HepG2 (cell line): Measurements from ENCODE around the gene SEBOX. TPM values are rescaled to one million over a fixed set of nuclear protein-coding genes. Genes with fewer than 3 reads are reported as not detected.
A peak's percentile ranks its signal among the peaks of the same experiment; 100 is the strongest.

ENCODE experiments used
- BCL3 ChIP-seq: sonication (generic); formaldehyde crosslinking; IDR thresholded peaks from 2 replicates; pipeline ENCODE4 v1.5.1; 2020; ENCODE audit warnings: mild to moderate bottlenecking, missing genetic modification reagents, moderate library complexity
- CC2D1A ChIP-seq: sonication (generic); formaldehyde crosslinking; IDR thresholded peaks from 2 replicates; pipeline ENCODE4 v1.8.1; 2023; ENCODE audit warnings: mild to moderate bottlenecking, missing genetic modification reagents
- HMG20A ChIP-seq: IDR thresholded peaks from 2 replicates; pipeline ENCODE4 v1.6.1; 2016; ENCODE audit warnings: borderline replicate concordance
- HNF4G ChIP-seq, 2 experiments: sonication (generic) in 1 of 2; formaldehyde crosslinking in 1 of 2; IDR thresholded peaks; 2 replicates each; pipeline versions ENCODE4 v1.4.0 to v1.6.1; 2011 to 2020; ENCODE audit warnings: borderline replicate concordance in 2 of 2, low read depth in 2 of 2, mild to moderate bottlenecking in 2 of 2, low read length in 1 of 2, missing genetic modification reagents in 1 of 2, moderate library complexity in 1 of 2
- JUNB ChIP-seq: sonication (generic); formaldehyde crosslinking; IDR thresholded peaks from 2 replicates; pipeline ENCODE4 v1.8.0; 2022; ENCODE audit warnings: missing genetic modification reagents, mild to moderate bottlenecking, borderline replicate concordance
- MXD4 ChIP-seq: IDR thresholded peaks from 2 replicates; pipeline ENCODE4 v1.6.1; 2016; ENCODE audit warnings: mild to moderate bottlenecking, missing biosample characterization, missing genetic modification reagents
- NR2C2 ChIP-seq: sonication (generic); formaldehyde crosslinking; IDR thresholded peaks from 2 replicates; pipeline ENCODE4 v1.4.0; 2020; ENCODE audit warnings: missing genetic modification reagents, mild to moderate bottlenecking, moderate library complexity, borderline replicate concordance
- PCBP2 ChIP-seq: fragments of 200-400 bp; formaldehyde crosslinking; optimal IDR thresholded peaks from 2 replicates; pipeline ENCODE3; 2018; ENCODE audit warnings: low read length, low read depth; ENCODE audit not compliant: poor library complexity, severe bottlenecking
- RBAK ChIP-seq: sonication (generic); formaldehyde crosslinking; IDR thresholded peaks from 2 replicates; pipeline ENCODE4 v1.5.1; 2020; ENCODE audit warnings: mild to moderate bottlenecking, missing genetic modification reagents
- SETDB1 ChIP-seq: sonication (generic); formaldehyde crosslinking; IDR thresholded peaks from 2 replicates; pipeline ENCODE4 v1.5.1; 2020; ENCODE audit warnings: missing genetic modification reagents, mild to moderate bottlenecking, borderline replicate concordance
- SP140L ChIP-seq: sonication (generic); formaldehyde crosslinking; IDR thresholded peaks from 2 replicates; pipeline ENCODE4 v1.4.0; 2020; ENCODE audit warnings: missing genetic modification reagents, borderline replicate concordance
- TCF7L2 ChIP-seq: IDR thresholded peaks from 2 replicates; pipeline ENCODE4 v1.6.1; 2011; ENCODE audit warnings: mild to moderate bottlenecking, low read depth, low read length, moderate library complexity
- TGIF2 ChIP-seq: IDR thresholded peaks from 2 replicates; pipeline ENCODE4 v1.6.1; 2016; ENCODE audit warnings: control low read depth, missing compliant biosample characterization
- ZMYM3 ChIP-seq: sonication (generic); formaldehyde crosslinking; IDR thresholded peaks from 2 replicates; pipeline ENCODE4 v1.5.1; 2020; ENCODE audit warnings: mild to moderate bottlenecking, missing genetic modification reagents
- ZNF501 ChIP-seq: sonication (generic); formaldehyde crosslinking; IDR thresholded peaks from 2 replicates; pipeline ENCODE4 v1.5.1; 2020; ENCODE audit warnings: mild to moderate bottlenecking, moderate library complexity, missing genetic modification reagents
- ZNF704 ChIP-seq: sonication (generic); formaldehyde crosslinking; IDR thresholded peaks from 2 replicates; pipeline ENCODE4 v1.8.1; 2023; ENCODE audit warnings: mild to moderate bottlenecking, inconsistent platforms, moderate library complexity, missing genetic modification reagents, borderline replicate concordance
- ZNF777 ChIP-seq: sonication (generic); formaldehyde crosslinking; IDR thresholded peaks from 2 replicates; pipeline ENCODE4 v1.4.0; 2020; ENCODE audit warnings: missing genetic modification reagents
- polyA plus RNA-seq, 8 experiments: library from polyadenylated mRNA; depleted of rRNA in 3 of 8; stranded (reverse) in 7 of 8; unstranded in 1 of 8; fragments of >200 nt; fragmentation: Illumina TruSeq in 4 of 8; extraction: Trizol in 4 of 8; gene quantifications; 2 replicates each; pipeline versions ENCODE4 v1.2.1 to v1.2.3, GENCODE V29; 2011 to 2016; ENCODE audit warnings: low read depth in 4 of 8, missing spikeins in 1 of 8, mixed read lengths in 1 of 8; ENCODE audit not compliant: insufficient read depth in 1 of 8
- total RNA-seq, 5 experiments: library from RNA; depleted of rRNA; stranded (reverse); fragments of >200 nt; fragmentation: Illumina TruSeq; extraction: Trizol; gene quantifications; 2 replicates each; pipeline ENCODE4 v1.2.3, GENCODE V29; 2016; ENCODE audit warnings: low read depth in 1 of 5
- TF ChIP-seq, protein P1 (sequence below): sonication (generic); formaldehyde crosslinking; IDR thresholded peaks from 2 replicates; pipeline ENCODE4 v1.4.0; 2020; ENCODE audit warnings: mild to moderate bottlenecking, missing genetic modification reagents
- TF ChIP-seq, protein P2 (sequence below): sonication (generic); formaldehyde crosslinking; IDR thresholded peaks from 2 replicates; pipeline ENCODE4 v1.4.0; 2020; ENCODE audit warnings: missing genetic modification reagents
- TF ChIP-seq, protein P3 (sequence below): sonication (generic); formaldehyde crosslinking; IDR thresholded peaks from 2 replicates; pipeline ENCODE4 v1.9.0; 2021; ENCODE audit warnings: missing genetic modification reagents, borderline replicate concordance

Gene SEBOX
- total and polyA plus RNA-seq, 2 of the 13 experiments (the other 11 are each of a cell fraction or from before 2014, with no cell fraction given) = not detected

DNA sequence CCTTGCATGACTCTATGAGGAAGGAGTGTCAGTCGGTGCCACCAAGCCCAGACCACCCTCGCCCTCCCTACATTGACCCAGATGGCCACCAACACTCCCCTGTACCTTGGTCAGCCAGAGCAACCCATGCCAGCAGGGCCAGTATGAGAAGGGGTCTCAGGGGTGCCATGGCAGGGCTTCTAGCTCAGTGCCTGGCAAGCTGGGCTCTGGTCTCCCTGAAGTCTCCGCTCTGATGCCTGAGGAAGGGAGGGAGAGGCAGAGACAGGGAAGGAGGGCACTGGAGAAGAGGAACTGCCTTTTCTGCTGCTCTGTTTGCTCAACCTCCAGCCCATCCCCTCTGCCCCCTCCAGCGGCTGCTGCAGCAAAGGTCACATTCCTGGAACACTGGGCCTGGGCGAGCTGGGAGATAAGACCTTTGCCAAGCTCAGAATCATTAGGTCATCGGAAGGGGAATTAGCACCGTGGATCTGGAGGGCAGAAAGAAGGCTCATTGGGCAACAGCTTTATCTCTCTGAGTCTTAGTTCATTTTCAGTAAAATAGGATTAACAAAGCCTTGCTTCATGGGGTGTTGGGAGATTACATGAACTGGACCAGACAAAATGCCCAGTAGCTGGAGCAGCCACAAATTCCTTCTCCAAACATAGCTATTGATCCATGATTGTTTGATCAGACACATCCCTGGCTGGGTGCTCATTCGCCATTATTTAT lies 5.2 kb upstream of the SEBOX start, which contains the start of gene VTN (continued):
- TF ChIP-seq SP140L (CRISPR knock-in tag) = 0 out of 2 replicates have a peak, but pooled peaks have one; percentile 67
- TF ChIP-seq ZNF777 (CRISPR knock-in tag) = peak; percentile 50
- TF ChIP-seq TGIF2 = peak; percentile 34; the same call in 1 of the 2 replicates
- peak; percentile 59; the same call in 1 of the 2 replicates for TF ChIP-seq TCF7L2
- TF ChIP-seq RBAK (CRISPR knock-in tag) = peak; percentile 69
- TF ChIP-seq SETDB1 (CRISPR knock-in tag) = no peak
- TF ChIP-seq, protein P1, sequence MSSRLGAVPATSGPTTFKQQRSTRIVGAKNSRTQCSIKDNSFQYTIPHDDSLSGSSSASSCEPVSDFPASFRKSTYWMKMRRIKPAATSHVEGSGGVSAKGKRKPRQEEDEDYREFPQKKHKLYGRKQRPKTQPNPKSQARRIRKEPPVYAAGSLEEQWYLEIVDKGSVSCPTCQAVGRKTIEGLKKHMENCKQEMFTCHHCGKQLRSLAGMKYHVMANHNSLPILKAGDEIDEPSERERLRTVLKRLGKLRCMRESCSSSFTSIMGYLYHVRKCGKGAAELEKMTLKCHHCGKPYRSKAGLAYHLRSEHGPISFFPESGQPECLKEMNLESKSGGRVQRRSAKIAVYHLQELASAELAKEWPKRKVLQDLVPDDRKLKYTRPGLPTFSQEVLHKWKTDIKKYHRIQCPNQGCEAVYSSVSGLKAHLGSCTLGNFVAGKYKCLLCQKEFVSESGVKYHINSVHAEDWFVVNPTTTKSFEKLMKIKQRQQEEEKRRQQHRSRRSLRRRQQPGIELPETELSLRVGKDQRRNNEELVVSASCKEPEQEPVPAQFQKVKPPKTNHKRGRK (CRISPR knock-in tag) = no peak
- TF ChIP-seq JUNB (CRISPR knock-in tag) = no peak; the same call in 1 of the 2 replicates
- peak; percentile 86 for TF ChIP-seq ZNF704 (CRISPR knock-in tag)
- no peak for TF ChIP-seq CC2D1A (CRISPR knock-in tag)
- no peak for TF ChIP-seq MXD4
- TF ChIP-seq, protein P2, sequence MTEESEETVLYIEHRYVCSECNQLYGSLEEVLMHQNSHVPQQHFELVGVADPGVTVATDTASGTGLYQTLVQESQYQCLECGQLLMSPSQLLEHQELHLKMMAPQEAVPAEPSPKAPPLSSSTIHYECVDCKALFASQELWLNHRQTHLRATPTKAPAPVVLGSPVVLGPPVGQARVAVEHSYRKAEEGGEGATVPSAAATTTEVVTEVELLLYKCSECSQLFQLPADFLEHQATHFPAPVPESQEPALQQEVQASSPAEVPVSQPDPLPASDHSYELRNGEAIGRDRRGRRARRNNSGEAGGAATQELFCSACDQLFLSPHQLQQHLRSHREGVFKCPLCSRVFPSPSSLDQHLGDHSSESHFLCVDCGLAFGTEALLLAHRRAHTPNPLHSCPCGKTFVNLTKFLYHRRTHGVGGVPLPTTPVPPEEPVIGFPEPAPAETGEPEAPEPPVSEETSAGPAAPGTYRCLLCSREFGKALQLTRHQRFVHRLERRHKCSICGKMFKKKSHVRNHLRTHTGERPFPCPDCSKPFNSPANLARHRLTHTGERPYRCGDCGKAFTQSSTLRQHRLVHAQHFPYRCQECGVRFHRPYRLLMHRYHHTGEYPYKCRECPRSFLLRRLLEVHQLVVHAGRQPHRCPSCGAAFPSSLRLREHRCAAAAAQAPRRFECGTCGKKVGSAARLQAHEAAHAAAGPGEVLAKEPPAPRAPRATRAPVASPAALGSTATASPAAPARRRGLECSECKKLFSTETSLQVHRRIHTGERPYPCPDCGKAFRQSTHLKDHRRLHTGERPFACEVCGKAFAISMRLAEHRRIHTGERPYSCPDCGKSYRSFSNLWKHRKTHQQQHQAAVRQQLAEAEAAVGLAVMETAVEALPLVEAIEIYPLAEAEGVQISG (CRISPR knock-in tag) = peak; percentile 80
- peak; percentile 42 for TF ChIP-seq ZMYM3 (CRISPR knock-in tag)
- peak; percentile 96 for TF ChIP-seq HNF4G (IDR thresholded peaks at IDR 0.05; ENCODE audit: borderline replicate concordance, low read depth, low read length)
- TF ChIP-seq HNF4G (CRISPR knock-in tag; IDR thresholded peaks at IDR 0.05; ENCODE audit: borderline replicate concordance, low read depth) = peak; percentile 94
- no peak for TF ChIP-seq PCBP2
- TF ChIP-seq, protein P3, sequence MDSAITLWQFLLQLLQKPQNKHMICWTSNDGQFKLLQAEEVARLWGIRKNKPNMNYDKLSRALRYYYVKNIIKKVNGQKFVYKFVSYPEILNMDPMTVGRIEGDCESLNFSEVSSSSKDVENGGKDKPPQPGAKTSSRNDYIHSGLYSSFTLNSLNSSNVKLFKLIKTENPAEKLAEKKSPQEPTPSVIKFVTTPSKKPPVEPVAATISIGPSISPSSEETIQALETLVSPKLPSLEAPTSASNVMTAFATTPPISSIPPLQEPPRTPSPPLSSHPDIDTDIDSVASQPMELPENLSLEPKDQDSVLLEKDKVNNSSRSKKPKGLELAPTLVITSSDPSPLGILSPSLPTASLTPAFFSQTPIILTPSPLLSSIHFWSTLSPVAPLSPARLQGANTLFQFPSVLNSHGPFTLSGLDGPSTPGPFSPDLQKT (CRISPR knock-in tag) = no peak
- peak; percentile 85 for TF ChIP-seq HMG20A (CRISPR knock-in tag)
- peak; percentile 46 for TF ChIP-seq ZNF501 (CRISPR knock-in tag)
- TF ChIP-seq NR2C2 = peak; percentile 89
- TF ChIP-seq BCL3 (CRISPR knock-in tag) = 0 out of 2 replicates have a peak, but pooled peaks have one; percentile 22
